AG08395 (cell line): ENCODE data around the gene MRM2.

Source experiments
- DNase-seq: peaks from one replicate; pipeline ENCODE4 v3.0.0; 2012; ENCODE audit warnings: mixed read lengths, low spot score

MRM2 gene

DNA sequence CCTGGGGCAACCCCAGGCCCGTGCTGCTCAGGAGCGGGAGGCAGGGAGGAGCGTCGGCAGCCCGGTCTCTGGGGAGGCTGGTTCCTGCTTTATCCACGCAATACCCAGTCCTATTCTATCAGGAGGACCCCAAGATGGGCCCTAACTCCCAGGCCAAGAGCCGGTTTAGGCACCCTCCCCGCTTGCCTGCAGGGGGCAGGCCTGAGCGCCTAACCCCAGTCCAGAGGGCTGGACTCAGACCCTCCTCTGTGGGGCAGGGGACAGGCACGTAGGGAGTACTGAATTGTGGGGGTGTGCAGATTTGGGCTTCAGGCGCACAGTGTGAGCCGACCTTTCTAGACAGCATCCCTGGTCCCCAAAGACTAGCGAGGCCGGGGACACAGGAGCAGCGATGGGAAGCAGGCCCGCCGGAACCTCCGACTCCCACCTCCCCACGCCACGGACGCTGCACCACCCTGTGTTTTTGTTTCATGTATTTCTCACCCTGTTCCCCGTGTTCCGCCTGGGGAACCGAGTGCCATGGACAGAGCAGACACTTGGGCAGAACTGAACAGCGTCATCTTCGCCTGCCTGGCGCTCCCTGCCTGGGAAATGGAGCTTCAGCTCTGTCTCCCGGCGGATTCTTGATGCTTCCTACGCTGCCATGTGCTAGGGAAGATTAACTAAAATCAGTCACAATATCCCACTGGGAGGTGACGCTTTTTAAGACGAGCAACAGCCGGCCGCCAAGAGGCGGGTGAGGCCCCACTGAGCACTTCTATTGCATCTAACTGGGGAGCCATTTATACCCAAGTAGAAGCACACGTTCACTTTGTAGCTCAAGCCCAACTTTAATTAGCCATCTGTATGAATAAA, 5.4 kb upstream of the MRM2 start:
- peak; percentile 67 for DNase-seq

DNA sequence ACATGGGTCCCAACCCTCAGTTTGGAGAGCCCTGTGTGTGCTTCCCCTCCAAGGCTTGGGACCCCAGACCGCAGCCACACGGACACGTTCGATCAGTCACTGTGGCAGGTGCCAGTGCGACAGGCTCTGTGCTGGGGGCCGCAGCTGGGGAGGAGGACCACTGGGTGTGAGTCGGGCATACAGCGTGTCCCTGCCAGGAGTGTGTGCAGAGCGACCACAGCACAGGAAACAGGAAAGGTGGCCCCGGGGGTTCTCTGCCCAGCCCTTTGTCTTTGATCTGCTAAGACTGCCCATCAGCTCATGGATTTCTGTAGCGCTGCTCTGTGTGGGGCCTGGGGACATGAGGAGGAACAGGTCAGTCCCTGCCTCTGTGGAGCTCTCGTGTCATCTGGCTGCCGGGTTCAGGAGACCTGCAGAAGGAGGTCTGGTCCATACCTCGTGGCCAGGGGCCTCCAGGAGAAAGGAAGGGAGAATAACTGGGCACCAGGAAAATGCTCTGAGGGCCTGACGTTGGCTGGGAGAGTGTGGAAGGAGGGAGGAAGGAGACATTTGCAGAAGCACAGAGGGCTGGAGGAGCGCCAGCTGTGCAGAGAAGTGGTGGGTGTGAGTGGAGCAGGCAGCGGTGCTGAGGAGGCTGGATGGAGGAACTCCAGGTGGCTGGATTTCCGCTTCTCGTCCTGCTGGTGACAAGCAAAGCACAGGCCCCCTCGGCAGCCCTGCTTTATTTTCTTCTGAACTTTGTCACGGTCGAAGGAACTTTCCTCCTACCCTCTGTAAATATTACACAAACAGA, 4.1 kb upstream of the MRM2 start:
- DNase-seq, result no peak

DNA sequence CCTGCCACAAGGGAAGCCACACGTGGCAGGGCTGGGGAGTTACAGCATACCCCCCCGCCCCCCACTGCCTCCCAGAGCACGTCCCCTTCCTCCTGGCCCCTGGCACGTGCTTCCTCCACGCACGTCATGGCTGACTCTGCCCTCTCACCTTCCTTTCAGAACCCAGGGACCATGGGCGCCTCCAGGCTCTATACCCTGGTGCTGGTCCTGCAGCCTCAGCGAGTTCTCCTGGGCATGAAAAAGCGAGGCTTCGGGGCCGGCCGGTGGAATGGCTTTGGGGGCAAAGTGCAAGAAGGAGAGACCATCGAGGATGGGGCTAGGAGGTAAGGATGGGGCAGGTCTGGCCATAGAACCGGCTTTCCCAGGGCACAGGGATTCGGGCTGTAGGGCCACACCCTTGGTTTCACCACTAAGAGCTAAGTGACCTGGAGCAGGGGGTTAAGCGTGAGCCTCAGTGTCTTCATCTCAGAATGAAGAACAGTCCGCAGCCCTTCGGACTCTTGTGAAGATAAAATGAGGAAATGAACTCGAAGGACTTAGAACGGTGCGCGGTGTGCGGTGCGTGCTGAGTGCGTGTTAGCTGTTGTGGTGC, 2.5 kb upstream of the MRM2 start:
- no peak for DNase-seq

DNA sequence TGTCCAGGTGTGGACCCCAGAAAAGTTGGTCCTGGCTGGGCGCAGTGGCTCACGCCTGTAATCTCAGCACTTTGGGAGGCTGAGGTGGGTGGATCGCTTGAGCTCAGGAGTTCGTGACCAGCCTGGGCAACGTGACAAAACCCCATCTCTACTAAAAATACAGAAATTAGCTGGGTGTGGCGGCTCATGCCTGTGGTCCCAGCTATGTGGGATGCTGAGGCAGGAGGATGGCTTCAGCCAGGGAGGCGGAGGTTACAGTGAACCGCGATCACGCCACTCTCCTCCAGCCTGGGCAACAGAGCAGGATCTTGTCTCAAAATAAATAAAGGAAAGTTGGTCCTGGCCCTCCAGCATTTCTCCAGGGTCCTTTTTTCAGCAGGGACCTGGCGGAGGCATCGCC, 1.5 kb upstream of the MRM2 start:
- DNase-seq, result no peak

DNA sequence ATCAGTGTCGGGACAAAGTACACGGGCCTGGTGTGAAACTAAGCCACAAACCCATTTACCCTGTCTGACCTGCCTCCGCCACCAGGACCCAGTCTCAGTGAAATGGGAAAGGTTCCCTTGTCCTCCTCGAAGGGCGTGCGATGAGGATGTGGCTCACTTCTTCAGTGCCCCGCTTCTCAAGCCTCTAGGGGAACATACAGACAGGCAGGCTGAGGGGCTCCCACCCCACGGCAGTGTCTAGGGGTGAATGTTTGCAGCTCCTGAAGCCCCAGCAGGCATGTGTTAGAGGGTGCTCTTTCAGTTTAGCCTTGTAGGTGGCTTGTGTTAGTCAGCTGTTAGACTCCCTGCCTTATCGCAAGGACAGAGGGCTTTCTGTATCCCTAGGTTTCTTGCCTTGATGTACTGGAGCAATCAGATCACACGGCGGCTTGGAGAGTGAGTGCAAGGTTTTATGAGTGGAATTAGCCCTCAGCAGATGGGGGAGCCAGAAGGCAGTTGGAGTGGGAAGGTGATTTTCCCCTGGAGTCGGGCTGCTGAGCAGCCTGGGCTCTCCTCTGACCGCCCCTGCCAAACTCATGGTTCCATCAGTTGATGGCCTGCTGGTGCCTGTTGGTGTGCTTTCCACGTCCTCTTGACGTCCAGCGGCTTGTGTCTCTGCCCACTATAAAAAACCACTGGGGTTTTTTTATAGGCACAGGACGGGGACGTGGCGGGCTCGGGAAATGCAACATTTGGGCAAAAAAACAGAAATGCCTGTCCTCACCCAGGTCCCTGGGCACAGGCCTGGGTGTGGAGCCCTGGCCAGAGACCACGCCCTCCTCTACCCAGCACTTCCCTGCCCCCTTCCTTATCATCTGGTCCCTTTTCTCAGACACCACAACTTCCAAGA, 780 bp upstream of the MRM2 start:
- DNase-seq, result no peak

DNA sequence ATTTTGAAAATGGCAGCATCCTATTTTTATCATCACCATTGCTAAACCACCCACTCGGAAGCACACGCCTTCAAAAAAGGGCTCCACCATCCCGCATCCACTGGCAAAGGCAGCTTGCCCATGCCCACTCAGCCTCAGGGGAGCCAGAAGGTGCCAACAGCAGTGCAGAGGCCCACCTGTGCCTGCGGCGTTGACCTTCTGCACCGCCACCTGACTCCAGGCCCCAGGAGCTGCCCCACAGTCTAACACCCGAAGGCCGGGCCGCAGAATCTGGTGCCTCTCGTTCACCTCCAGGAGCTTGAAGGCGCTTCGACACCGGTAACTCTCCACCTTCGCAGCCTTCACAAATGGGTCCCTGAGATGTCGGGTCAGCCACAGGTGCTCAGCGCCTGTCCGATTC, 2.8 kb downstream of the MRM2 start:
- DNase-seq, result no peak

DNA sequence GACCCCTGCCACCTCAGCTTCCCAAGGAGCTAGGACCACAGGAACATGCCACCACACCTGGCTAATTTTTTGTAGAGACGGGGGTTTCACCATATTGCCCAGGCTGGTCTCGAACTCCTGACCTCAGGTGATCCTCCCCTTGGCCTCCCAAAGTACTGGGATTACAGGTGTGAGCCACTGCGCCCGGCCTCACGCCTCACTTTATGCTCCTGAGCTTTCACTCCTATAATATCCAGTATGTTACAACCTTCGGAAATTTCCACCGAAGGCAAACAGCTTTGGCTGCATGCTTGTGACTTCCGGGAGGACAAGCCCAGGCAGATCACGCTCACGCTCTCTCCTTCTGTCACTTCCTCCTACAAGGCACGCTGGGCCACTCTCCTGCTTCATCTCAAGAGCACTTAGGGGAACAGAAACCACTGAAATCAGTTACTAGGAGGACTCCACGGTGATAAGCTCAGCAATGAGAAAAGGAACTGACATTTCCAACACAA, 4.8 kb downstream of the MRM2 start:
- no peak for DNase-seq

DNA sequence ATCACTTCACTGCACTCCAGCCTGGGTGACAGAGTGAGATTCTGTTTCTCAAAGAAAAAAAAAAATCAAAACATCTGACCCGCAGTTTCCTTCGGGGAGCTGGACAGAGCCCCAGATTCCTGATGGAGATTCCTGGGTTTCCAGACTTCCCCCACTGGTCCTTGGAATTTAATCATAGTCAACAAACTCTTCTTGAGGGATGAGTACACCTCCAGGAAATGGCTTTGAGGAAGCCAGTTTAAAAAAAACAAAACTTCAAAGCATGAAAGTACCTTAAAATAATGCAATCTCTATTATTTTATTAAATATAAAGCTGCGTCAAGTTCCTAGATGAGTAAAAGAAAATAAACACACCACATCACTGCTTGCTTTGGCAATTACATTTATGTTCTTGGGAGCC, 8.1 kb downstream of the MRM2 start:
- DNase-seq, result no peak

DNA sequence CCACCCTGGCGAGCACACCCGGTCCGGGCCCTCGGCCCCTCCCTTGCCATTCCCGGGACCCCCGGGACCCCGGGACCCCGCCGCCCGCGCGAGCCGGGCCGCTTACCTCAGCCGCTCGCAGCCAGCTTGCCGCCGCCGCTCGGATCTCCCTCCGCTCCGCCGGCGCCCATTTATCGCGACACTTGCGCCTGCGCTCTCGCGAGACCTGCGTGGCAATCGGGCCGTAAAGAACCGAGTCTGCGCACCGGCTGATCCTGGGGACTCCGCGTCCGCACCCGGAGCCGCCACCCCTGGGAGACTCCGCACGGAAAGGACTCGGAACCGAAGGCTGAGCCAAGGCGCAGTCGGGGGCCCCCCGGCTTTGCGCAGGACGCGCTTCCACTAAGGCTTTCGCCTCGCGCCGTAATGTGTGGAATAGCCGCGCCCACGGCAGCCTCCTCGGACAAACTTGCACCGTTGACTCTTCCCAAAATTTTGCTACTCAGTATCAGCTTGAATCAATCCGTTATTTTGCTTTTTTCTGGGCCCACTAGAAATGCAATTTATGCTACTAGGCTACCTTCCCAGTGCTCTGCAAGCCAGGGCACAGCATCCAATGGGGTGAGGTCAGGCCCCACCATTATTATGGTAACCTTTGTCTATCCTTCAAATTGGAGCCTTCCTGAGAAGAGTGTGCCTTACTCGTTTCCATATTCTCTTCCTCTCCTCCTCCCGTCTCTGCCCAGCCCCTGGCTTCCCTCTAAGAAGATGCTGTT, 9.1 kb downstream of the MRM2 start, which contains the start of gene MAD1L1:
Gene MAD1L1, minus strand, starts transcription at position 180 of the 755 bp plus-strand sequence. CDS start 2,812 bp downstream, outside the sequence.
- peak; percentile 97 for DNase-seq

DNA sequence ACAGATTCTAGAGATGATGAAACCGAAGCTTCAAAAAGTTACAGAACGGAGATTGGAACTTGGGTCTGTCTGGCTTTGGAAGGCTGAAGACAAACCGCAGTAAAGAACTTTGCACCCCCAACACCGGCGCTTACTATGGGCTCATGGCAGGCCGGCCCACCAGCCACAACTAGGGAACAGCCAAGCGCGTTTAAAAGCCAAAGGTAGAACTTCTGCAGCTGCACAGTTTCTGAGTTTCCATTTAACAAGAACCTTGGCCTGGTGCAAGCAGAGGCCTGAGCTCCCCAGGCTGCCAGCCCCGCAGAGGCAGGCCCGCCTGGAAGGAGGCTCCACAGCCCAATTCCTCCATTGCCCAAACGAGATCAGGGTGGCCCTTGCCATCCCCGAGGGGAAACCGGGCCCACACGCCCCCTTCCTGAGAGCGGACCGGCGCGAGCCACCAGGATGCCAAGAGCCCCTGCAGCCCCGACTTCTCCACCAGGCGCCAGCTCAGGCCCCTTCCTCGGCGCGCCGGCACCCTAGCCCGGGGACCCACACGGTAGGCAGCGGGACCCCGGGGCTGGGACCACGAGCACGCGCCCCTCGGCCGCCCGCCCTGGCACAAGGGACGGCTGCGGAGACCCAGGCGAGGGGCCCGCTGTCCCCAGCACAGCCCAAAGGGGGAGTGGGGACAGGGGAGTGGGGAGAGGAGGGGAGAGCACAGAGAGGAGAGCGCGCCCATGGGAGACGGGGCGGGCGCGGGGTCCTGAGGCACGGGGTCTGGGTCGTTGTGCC, 9.8 kb downstream of the MRM2 start:
- DNase-seq, result peak; percentile 19

DNA sequence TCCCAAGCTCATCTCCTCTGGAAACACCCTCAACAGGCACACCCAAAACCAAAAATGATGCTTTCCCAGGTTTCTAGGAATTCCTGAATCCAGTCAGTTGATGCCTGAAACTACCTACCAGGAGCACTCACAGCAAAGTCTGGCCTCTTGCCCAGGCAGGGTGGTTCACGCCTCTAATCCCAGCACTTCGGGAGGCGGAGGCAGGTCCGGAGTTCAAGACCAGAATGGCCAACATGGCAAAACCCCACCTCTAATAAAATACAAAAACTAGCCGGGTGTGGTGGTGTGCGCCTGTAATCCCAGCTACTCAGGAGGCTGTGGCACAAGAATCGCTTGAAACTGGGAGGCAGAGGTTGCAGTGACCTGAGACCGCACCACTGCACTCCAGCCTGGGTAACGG, 11.1 kb downstream of the MRM2 start:
- no peak for DNase-seq

DNA sequence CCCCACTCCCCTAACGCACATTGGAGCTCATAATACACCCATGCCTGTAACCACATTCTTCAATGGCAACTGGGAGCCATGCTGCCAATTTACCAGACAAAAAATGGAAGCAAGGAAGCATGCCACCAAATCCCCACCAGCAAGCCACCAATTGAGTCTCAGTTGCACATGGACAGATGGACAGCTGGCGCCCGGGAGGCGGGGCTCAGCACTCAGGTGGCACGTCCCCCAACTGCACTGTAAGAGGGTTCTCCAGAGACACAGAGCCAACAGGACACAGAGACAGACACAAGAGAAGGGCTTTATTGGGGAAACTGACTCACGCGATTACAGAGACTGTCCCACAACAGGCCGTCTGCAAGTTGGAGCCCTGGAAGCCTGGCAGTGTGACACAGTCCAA, 11.8 kb downstream of the MRM2 start:
- DNase-seq, result no peak

DNA sequence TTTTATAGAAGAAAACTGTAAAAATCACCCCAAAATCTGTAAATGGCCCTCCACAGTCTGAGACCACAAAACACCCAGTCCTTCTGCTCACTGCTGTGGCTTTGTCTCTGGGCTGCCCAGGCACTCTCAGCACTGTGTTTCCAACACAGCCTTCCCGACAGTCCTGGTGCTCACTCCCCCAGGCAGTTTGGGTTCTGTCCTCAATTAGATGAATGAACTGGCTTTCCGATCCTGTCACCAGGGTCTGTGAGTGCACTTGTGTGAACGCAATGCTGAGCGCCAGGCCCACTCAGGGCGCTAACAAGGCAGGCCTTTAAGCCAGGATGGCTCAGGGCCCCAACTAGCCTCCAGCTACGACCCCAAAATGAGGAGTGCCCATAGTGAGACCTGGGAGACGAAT, 12.5 kb downstream of the MRM2 start:
- no peak for DNase-seq

DNA sequence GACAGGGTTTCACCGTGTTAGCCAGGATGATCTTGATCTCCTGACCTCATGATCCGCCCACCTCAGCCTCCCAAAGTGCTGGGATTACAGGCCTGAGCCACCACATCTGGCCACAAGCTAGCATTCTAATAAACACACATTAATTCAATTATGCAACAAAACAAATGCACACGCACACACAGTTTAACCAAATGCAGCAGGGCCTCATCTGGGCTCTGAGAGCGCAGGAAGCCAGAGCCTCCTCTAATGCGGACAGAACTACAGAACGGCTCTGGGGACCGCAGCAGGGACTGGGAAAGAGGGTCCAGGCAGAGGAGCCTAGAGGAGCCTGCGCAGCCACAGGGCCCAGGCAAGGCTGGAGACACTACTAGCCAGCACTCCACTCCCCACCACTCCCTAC, 13.1 kb downstream of the MRM2 start:
- DNase-seq, result peak; percentile 24

DNA sequence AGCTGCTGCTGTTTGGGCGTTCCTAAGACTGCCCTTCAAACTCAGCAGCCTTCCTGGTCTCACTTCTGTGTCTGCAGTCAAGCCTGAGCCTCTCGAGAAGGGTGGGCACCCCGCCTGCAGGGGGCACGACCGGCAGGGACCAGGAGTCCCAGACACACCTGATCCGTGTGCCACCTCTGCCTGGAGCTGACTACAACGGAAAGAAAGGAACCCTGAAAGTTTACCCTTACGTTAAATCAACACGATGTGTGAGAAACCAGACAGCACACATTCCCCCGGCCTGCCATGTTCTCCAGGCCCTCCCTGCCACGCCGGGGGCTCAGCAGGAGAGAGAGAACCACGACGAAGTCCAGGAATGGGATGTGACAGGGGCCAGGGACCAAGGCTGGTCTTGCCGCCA, 14.3 kb downstream of the MRM2 start:
- no peak for DNase-seq

DNA sequence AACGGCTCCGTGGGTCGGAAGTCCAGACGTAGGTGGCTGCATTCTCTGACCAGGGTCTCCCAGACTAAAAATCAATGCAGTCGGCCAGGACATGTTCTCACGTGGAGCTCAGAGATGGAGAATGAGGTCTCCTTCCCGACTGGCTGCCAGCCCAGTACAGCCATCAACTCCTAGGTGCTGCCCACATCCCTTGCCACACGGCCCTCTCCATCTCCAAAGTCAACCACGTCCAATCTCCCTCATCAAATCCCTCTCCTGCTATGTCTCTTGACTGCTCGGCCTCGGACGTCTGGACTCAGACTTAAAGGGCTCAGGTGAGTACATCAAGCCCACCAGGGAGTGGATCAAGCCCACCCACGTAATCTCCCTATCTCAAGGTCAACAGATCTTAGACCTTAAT, 16.2 kb downstream of the MRM2 start:
- no peak for DNase-seq

DNA sequence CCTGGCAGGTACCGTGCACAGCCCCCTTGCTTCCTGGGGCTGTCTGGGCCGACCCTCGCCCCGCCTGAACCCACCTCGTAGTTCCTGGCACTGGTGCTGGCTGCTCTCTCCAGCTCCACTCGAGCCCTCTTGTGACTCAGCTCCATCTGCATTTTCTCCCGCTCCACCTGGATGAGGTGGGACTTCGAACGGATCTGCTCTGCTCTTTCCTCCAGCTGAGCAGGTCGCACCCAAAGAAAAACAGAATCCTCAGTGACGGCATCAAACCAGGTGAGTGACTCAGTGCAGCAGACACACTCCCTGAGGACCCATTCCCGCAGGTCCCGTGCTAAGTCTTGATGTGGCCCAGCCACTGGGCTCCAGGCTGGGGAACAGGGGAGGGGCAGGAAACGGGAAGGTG, 16.7 kb downstream of the MRM2 start:
- no peak for DNase-seq

DNA sequence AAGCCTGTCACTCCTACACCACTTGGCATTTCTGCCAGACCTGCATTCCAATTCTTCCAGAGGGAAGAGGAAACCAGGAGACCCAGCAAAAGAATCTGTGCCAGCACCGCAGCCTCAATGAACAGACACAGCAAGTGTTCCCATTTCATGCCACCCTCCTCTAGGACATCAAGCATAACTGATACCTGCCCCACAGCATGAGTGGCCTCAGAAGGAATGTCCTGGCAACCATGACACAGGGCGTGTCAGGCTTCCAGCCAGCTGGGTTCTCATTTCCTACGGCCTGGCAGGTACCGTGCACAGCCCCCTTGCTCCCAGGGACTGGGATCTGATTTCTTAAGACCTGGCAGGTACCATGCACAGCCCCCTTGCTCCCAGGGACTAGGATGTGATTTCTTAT, 17.1 kb downstream of the MRM2 start:
- DNase-seq, result no peak

DNA sequence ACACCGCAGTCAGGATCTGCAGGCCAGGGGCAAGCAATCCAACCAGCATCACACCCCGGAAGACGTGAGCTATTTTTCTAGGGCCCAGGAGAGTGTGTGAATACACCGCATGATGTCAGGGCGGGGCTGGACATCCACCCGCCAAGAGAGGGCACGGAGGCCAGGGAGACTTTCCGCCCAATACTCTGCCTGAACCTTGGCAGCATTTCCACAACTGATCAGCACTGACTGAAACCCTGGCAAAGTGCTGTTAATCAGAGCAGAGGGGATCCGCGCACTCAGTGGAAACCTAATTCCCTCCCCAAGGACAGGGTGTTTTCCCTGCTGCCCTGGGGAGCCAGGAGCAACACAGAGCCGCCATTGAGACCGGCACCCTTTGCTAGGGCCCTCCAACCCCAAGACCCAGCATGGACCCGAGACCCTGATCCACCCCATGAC, 17.5 kb downstream of the MRM2 start:
- no peak for DNase-seq

DNA sequence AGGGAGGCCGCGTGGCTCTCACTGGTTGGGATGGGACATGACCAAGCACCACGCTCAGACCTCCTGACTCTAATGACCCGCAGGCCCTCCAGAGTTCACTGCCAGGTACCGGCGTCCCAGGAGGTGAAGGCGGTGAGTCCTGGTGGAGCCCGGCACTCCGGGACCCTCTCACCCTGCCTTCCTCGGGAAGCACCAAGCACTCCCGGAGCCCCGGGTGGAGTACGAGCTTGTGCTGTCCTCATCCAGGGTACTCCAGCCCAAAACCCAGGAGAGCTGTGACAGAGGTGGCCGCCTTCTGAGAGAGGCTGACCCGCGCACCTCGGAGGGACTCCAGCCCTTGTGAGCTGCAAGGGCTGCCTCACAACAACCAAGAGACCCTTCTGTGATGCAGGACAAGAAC, 18.7 kb downstream of the MRM2 start:
- DNase-seq, result no peak
